GM12878 (cell line): ENCODE measurements around the gene C1orf52. TPM values are rescaled to one million over a fixed set of nuclear protein-coding genes. Genes with fewer than 3 reads are reported as not detected.
A peak's percentile ranks its signal among the peaks of the same experiment; 100 is the strongest.

ENCODE experiments used
- ATAC-seq: fragments of 200-7000 bp; cut with Tn5 transposase; 3 replicates; pipeline ENCODE4 v1.9.1; 2020; ENCODE audit warnings: mild to moderate bottlenecking, moderate library complexity
- BruUV-seq: library from RNA; stranded (reverse); fragments of 400-500 nt; replicated peaks from 2 replicates; lab custom pipeline; 2021; lab: Mats Ljungman, UMichigan
- CTCF ChIA-PET: fragments of 300-600 bp; sonication (Branson Sonifier 250); formaldehyde crosslinking; extraction: SDS; loops from one replicate; lab custom pipeline; 2021; ENCODE audit warnings: inconsistent platforms; lab: Yijun Ruan, JAX
- POLR2A ChIA-PET: fragments of 350-600 bp; formaldehyde crosslinking; extraction: SDS; loops from one replicate; lab custom pipeline; 2021; ENCODE audit warnings: inconsistent platforms; lab: Charles Lee
- RAD21 ChIA-PET: fragments of 300-600 bp; sonication (Branson Sonifier 250); formaldehyde crosslinking; loops from one replicate; lab custom pipeline; 2023; ENCODE audit warnings: antibody characterized with exemption; ENCODE audit not compliant: unreplicated experiment; lab: Charles Lee
- SMC1A ChIA-PET: fragments of 300-600 bp; sonication (Branson Sonifier 250); formaldehyde crosslinking; loops from one replicate; lab custom pipeline; 2023; ENCODE audit not compliant: unreplicated experiment, uncharacterized antibody; lab: Charles Lee
- DNase-seq: peaks from one replicate; pipeline ENCODE4 v3.0.0-alpha.2; 2011; ENCODE audit warnings: low read depth, low spot score
- FAIRE-seq: peaks from 3 replicates; lab custom pipeline; 2011; peaks lifted over from hg19 to GRCh38; lab: Jason Lieb, UNC
- H2AFZ ChIP-seq: 2 replicates; pipeline ENCODE4 v1.6.0; 2011; ENCODE audit warnings: low read depth, low read length, control low read depth; ENCODE audit not compliant: control insufficient read depth
- H3K27ac ChIP-seq: 2 replicates; pipeline ENCODE4 v1.5.1; 2011; ENCODE audit warnings: control low read depth; ENCODE audit not compliant: control insufficient read depth, insufficient read depth
- H3K27me3 ChIP-seq, 2 experiments: replicated peaks in 1 of 2; 2 replicates each; pipeline versions ENCODE4 v1.6.0 to v1.6.1; 2011; ENCODE audit warnings: low read length in 1 of 2; ENCODE audit not compliant: control insufficient read depth in 2 of 2, insufficient read depth in 2 of 2
- H3K36me3 ChIP-seq, 2 experiments: 2 replicates each; pipeline ENCODE4 v1.5.1; 2011; ENCODE audit warnings: low read length in 1 of 2; ENCODE audit not compliant: control insufficient read depth in 2 of 2, insufficient read depth in 2 of 2
- H3K4me1 ChIP-seq: 2 replicates; pipeline ENCODE4 v1.6.1; 2011; ENCODE audit warnings: mild to moderate bottlenecking, low read length, moderate library complexity, mixed read lengths; ENCODE audit not compliant: control insufficient read depth, insufficient read depth
- H3K4me2 ChIP-seq: 2 replicates; pipeline ENCODE4 v1.6.0; 2011; ENCODE audit warnings: control low read depth; ENCODE audit not compliant: control insufficient read depth, insufficient read depth
- H3K4me3 ChIP-seq: fragments of 200-600 bp; sonication (generic); 2 replicates; pipeline ENCODE4 v1.5.1; 2016
- H3K79me2 ChIP-seq: 2 replicates; pipeline ENCODE4 v1.6.0; 2011; ENCODE audit warnings: low read length; ENCODE audit not compliant: control insufficient read depth, insufficient read depth
- H3K9ac ChIP-seq: 2 replicates; pipeline ENCODE4 v1.8.0; 2011; ENCODE audit warnings: low read length, control low read depth, mixed read lengths; ENCODE audit not compliant: control insufficient read depth, insufficient read depth
- H3K9me3 ChIP-seq: replicated peaks from 3 replicates; pipeline ENCODE4 v1.5.1; 2011; ENCODE audit warnings: mild to moderate bottlenecking, low read length; ENCODE audit not compliant: control insufficient read depth, insufficient read depth
- H4K20me1 ChIP-seq: 2 replicates; pipeline ENCODE4 v1.6.0; 2011; ENCODE audit not compliant: control insufficient read depth, insufficient read depth
- BHLHE40 ChIP-seq, 2 experiments: fragments of 450-650 bp in 1 of 2; IDR thresholded peaks; 2 replicates each; pipeline ENCODE4 v1.6.1; 2011 to 2017; ENCODE audit warnings: low read depth in 2 of 2, borderline replicate concordance in 1 of 2, improper control_type of control experiment in 1 of 2, low read length in 1 of 2, mild to moderate bottlenecking in 1 of 2
- BMI1 ChIP-seq: fragments of 450-650 bp; IDR thresholded peaks from 2 replicates; pipeline ENCODE4 v1.6.1; 2016; ENCODE audit warnings: mild to moderate bottlenecking, moderate library complexity, borderline replicate concordance
- WGBS: methylation state at CpG from one replicate; pipeline ENCODE4 v1.1.6; 2016; ENCODE audit warnings: low lambda C conversion rate; ENCODE audit not compliant: insufficient replicate concordance, insufficient coverage; ENCODE audit errors: missing lambda C conversion rate; 5-methylcytosine and 5-hydroxymethylcytosine counted together
- in situ Hi-C: fragments of 300-500 bp; cut with MboI; formaldehyde crosslinking; loops from 9 replicates; pipeline ENCODE4 v1.14.3; 2018; ENCODE audit warnings: mixed read lengths
- intact Hi-C: fragments of 100-400 bp; cut with micrococcal nuclease; formaldehyde crosslinking; loops from one replicate; pipeline ENCODE4 v1.14.2; 2022; ENCODE audit not compliant: unreplicated experiment
- polyA plus RNA-seq, 11 experiments: library from polyadenylated mRNA; depleted of rRNA in 4 of 11; unstranded in 6 of 11; stranded (reverse) in 5 of 11; fragments of >200 nt; fragmentation: Nextera tagmentation in 4 of 11; fragmentation: Illumina TruSeq in 1 of 11; extraction: Ambion mirVana in 4 of 11; extraction: Trizol in 1 of 11; gene quantifications; 1 replicate in 1 of 11; 2 replicates in 10 of 11; pipeline versions ENCODE4 v1.2.1 to v1.2.3, GENCODE V29; 2011 to 2016; ENCODE audit warnings: inconsistent platforms in 2 of 11, missing spikeins in 2 of 11, low read depth in 1 of 11
- total RNA-seq, 4 experiments: library from RNA; depleted of rRNA in 3 of 4; stranded (reverse); fragments of >200 nt in 3 of 4; fragmentation: Illumina TruSeq in 1 of 4; extraction: Trizol in 1 of 4; gene quantifications; 2 replicates each; pipeline versions ENCODE4 v1.2.1 to v1.2.3, GENCODE V29; 2013 to 2021
- TF ChIP-seq, protein P1 (sequence below): IDR thresholded peaks from 2 replicates; pipeline ENCODE4 v1.6.1; 2011; ENCODE audit warnings: low read depth, mild to moderate bottlenecking, low read length, moderate library complexity, borderline replicate concordance; ENCODE audit errors: extremely low read depth

The C1orf52 gene
- total and polyA plus RNA-seq, 10 of the 15 experiments (the other 5 are each of a cell fraction or from before 2014, with no cell fraction given): 9.4 to 39.5 (median 17.6) TPM

DNA sequence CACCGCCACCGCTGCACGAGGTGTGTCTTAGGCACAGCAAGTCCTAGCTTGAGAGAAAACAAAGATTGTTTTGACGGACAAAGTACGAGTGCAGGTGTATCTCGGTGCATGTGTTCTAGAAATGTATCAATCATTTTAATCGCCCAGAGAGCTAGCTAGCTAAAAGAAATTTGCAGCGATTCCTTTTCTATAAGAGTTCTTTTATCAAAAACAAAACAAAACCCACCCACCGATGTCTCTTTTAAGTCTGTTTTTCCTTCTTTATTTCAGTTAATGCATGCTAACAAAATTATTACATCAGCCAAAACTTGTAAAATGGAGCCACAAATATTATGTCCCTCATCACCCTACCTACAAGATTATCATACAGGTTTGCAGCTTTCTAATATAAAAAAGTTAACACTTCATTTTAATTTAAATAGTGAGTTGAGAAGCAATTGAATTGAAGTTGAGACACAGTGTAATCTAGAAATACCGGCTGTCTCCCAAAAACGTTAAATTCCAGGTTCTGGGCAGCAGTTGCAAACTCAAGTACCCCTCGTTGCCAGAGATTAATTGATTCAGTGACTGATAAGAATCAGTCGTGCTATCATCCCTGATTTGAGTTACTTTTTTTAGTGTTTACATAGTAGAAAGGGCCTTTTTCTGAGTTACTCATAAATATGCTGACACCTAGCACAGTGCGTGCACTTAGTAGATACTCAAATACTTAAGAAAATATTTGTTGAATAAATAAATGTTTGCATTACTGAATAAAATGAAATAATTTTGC, 57.2 kb downstream of the C1orf52 start:
- Histone ChIP-seq H3K27me3 (peaks cover 0 to 3% of the 10 kb centered on the region in 2 experiments; a peak in 3 of 4 replicates), H3K9me3 (no peaks in the 10 kb centered on the region), H3K4me2 (peak overlapping the region; percentile 95)
- no TSS peak for BruUV-seq
- ATAC-seq: peak; percentile 37
- 18% methylated on average over 14 of the region's 14 CpGs for WGBS
- TF ChIP-seq BMI1: peak; percentile 25; the same call in 1 of the 2 replicates
- TF ChIP-seq, protein P1, sequence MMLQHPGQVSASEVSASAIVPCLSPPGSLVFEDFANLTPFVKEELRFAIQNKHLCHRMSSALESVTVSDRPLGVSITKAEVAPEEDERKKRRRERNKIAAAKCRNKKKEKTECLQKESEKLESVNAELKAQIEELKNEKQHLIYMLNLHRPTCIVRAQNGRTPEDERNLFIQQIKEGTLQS: no peak
- TF ChIP-seq BHLHE40 (IDR thresholded peaks at IDR 0.05; ENCODE audit: borderline replicate concordance in 1 of 2, low read depth in 2 of 2, low read length in 1 of 2): peak in 1 of 2 experiments; percentile 16; a peak in 1 of 4 replicates
- TF ChIP-seq, all 136 proteins: peak for 2
- intact Hi-C loops (loop anchor here (5.0 kb wide), 1 partner anchor 50 kb away; no protein-coding TSS in a partner anchor), in situ Hi-C loops (no loop called here)
- Histone ChIP-seq H3K79me2 (peaks cover 4% of the 10 kb centered on the region), H3K9ac (peak overlapping the region; percentile 51; the same call in 1 of the 2 replicates), H3K36me3 (no peaks in the 10 kb centered on the region), H4K20me1 (no peaks in the 10 kb centered on the region), H3K27ac (no peak overlapping the region), H2AFZ (peak overlapping the region; percentile 87), H3K4me3 (peak overlapping the region; percentile 78), H3K4me1 (no peaks in the 10 kb centered on the region)
- POLR2A ChIA-PET: no interaction called here
- RAD21 ChIA-PET: no interaction called here
- DNase-seq: no peak
- SMC1A ChIA-PET: interaction anchor here (1.0 kb wide), 1 partner anchor 16 kb away, joined by 3 read pairs; no protein-coding TSS in a partner anchor
- CTCF ChIA-PET: no interaction called here
- no peak for FAIRE-seq
